OCI-LY3 (cell line): ENCODE measurements around the gene MPHOSPH10.

ENCODE experiments used
- H2AFZ ChIP-seq: fragments of 200-600, 300-600 bp; shearing (Covaris generic); 2 replicates; pipeline ENCODE4 v1.6.0; 2014; ENCODE audit warnings: antibody characterized with exemption, low read depth, low read length
- H3K27ac ChIP-seq: fragments of 200-600, 300-600 bp; sonication (generic); 2 replicates; pipeline ENCODE4 v1.5.1; 2014; ENCODE audit warnings: mild to moderate bottlenecking, low read length, moderate library complexity, mixed read lengths
- H3K27me3 ChIP-seq: fragments of 200-600, 300-600 bp; sonication (generic); 2 replicates; pipeline ENCODE4 v1.6.1; 2014; ENCODE audit warnings: low read depth, low read length, mixed read lengths
- H3K36me3 ChIP-seq: fragments of 200-600, 300-600 bp; sonication (generic); replicated peaks from 2 replicates; pipeline ENCODE3; 2014; ENCODE audit warnings: low read depth, low read length, mixed read lengths
- H3K4me1 ChIP-seq: fragments of 300-600, 200-600 bp; sonication (generic); 2 replicates; pipeline ENCODE4 v1.6.1; 2014; ENCODE audit warnings: low read length, mixed read lengths
- H3K4me2 ChIP-seq: fragments of 200-600, 300-600 bp; sonication (generic); 2 replicates; pipeline ENCODE4 v1.6.1; 2014; ENCODE audit warnings: low read length, mixed read lengths
- H3K4me3 ChIP-seq: fragments of 300-600, 200-600 bp; sonication (generic); 2 replicates; pipeline ENCODE4 v1.5.1; 2014; ENCODE audit warnings: antibody characterized with exemption, mild to moderate bottlenecking, low read length, moderate library complexity
- H3K79me2 ChIP-seq: fragments of 300-600, 200-600 bp; shearing (Covaris generic); 2 replicates; pipeline ENCODE4 v1.6.1; 2014; ENCODE audit warnings: mild to moderate bottlenecking, low read length, mixed read lengths
- H3K9ac ChIP-seq: fragments of 300-600, 200-600 bp; shearing (Covaris generic); 2 replicates; pipeline ENCODE4 v1.6.0; 2014; ENCODE audit warnings: mild to moderate bottlenecking, low read length, moderate library complexity
- H3K9me3 ChIP-seq: fragments of 200-600, 300-600 bp; shearing (Covaris generic); 2 replicates; pipeline ENCODE4 v1.6.1; 2014; ENCODE audit warnings: low read length, mixed read lengths; ENCODE audit not compliant: insufficient read depth
- H4K20me1 ChIP-seq: fragments of 200-600, 300-600 bp; sonication (generic); 2 replicates; pipeline ENCODE4 v1.6.1; 2016; ENCODE audit warnings: low read length, mixed read lengths; ENCODE audit not compliant: insufficient read depth
- EZH2phosphoT487 ChIP-seq: fragments of 200-600 bp; shearing (Covaris generic); IDR thresholded peaks from 2 replicates; pipeline ENCODE4 v1.6.1; 2018; ENCODE audit warnings: antibody characterized with exemption, mixed run types, low read depth
- TF ChIP-seq, protein P1 (sequence below): fragments of 200-600, 300-600 bp; sonication (generic); IDR thresholded peaks from 2 replicates; pipeline ENCODE4 v1.5.1; 2014; ENCODE audit warnings: antibody characterized with exemption, low read length, low read depth

The MPHOSPH10 gene

DNA sequence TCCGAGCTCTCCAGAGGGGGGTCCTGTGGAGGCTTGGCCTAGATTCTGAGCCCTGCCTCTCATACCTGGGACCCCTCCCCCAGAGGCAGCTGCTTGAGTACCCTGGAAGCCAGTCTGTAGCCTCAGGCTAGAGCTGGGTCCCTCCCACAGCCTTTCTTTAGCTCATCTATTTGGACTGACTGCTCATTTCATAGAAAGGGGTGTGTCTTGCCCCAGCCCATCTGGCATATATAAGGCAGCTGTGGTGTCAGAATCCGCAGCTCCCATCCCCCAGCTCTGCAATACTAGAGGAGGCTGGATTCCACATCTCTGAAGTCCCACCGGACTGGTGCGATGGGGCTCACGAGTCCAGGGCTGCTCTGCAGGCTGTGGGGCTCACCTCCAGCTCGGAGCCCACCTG, 26.1 kb downstream of the MPHOSPH10 start:
- Histone ChIP-seq H3K4me3 (no peak overlapping the region; the same call in 1 of the 2 replicates), H2AFZ (no peak overlapping the region), H3K4me1 (peaks cover 8% of the 10 kb centered on the region; the same call in 1 of the 2 replicates)

DNA sequence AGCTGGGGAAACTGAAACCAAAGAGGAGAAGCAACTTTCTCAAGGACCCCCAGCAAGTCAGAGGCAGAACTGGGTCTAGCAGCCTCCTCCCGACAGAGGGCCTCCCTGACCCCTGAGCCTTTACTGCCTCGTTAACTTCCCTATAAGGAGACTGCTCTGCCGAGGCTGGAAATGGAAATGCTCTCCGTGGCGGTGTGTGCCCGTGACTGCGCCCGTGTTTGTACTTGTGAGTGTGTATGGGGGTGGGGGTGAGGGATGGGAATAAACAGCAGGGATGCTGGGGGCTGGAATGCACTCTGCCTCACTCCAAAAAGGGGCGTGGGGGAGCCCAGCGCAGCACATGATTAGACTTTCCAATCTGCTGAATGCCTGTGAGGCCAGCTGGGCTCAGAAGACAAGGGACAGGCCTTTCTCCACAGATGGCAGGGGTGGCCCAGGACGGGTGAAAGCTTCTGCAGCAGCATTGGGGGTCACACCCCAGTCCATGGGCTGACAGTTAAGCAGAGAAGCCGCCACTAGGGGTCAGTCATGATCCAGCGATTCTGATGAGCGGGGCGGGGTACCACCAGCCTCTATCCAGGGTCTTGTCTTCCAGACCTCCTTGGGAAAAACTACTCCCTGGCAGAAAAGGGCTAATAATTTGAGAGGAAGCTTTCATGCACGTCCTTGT, 26.8 kb downstream of the MPHOSPH10 start:
- no peaks in the 10 kb centered on the region for H4K20me1 ChIP-seq
- H3K4me2 ChIP-seq: peak overlapping the region; percentile 67
- peak overlapping the region; percentile 65 for H3K4me3 ChIP-seq
- no peak overlapping the region for H3K9ac ChIP-seq
- H3K9me3 ChIP-seq: no peaks in the 10 kb centered on the region
- H3K36me3 ChIP-seq: no peaks in the 10 kb centered on the region
- no peaks in the 10 kb centered on the region for H3K79me2 ChIP-seq
- no peaks in the 10 kb centered on the region for H3K27me3 ChIP-seq
- H3K27ac ChIP-seq: no peak overlapping the region
- peak overlapping the region; percentile 72; the same call in 1 of the 2 replicates for H2AFZ ChIP-seq
- H3K4me1 ChIP-seq: peaks cover 8% of the 10 kb centered on the region; the same call in 1 of the 2 replicates
- no peak for TF ChIP-seq EZH2phosphoT487
- TF ChIP-seq, protein P1, sequence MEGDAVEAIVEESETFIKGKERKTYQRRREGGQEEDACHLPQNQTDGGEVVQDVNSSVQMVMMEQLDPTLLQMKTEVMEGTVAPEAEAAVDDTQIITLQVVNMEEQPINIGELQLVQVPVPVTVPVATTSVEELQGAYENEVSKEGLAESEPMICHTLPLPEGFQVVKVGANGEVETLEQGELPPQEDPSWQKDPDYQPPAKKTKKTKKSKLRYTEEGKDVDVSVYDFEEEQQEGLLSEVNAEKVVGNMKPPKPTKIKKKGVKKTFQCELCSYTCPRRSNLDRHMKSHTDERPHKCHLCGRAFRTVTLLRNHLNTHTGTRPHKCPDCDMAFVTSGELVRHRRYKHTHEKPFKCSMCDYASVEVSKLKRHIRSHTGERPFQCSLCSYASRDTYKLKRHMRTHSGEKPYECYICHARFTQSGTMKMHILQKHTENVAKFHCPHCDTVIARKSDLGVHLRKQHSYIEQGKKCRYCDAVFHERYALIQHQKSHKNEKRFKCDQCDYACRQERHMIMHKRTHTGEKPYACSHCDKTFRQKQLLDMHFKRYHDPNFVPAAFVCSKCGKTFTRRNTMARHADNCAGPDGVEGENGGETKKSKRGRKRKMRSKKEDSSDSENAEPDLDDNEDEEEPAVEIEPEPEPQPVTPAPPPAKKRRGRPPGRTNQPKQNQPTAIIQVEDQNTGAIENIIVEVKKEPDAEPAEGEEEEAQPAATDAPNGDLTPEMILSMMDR: peak; percentile 73

More for the DNA sequence above, 26.1 kb downstream of the MPHOSPH10 start:
- Histone ChIP-seq H3K27me3 (no peaks in the 10 kb centered on the region), H3K79me2 (no peaks in the 10 kb centered on the region), H3K4me2 (peak overlapping the region; percentile 67), H3K36me3 (no peaks in the 10 kb centered on the region), H3K27ac (no peak overlapping the region), H4K20me1 (no peaks in the 10 kb centered on the region), H3K9ac (no peak overlapping the region), H3K9me3 (no peaks in the 10 kb centered on the region)
- no peak for TF ChIP-seq EZH2phosphoT487
- TF ChIP-seq, protein P1: no peak

DNA sequence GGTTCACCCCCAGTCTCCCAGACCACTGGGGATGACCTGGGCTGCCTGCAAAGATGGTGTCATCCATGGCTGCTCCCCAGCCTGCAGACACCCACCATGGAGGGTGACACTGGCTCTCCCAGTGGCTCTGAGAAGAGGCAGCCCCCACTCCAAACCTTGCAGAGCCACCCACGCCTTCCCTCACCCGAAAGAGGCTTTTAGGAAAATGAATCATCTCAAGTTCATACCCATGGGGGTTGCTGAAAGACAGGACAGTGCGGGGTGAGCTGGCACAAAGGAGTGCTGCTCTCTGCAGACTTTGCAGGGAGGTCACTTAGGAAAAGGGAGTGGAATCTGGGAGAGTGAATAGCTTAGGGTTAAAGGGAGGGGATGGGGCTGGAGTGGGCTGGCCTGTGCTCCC, 36.4 kb downstream of the MPHOSPH10 start:
- no peaks in the 10 kb centered on the region for H3K9me3 ChIP-seq
- no peak overlapping the region for H3K4me3 ChIP-seq
- no peak overlapping the region for H2AFZ ChIP-seq
- no peaks in the 10 kb centered on the region for H4K20me1 ChIP-seq
- no peaks in the 10 kb centered on the region for H3K4me1 ChIP-seq
- no peak overlapping the region for H3K9ac ChIP-seq
- H3K4me2 ChIP-seq: no peak overlapping the region
- H3K27me3 ChIP-seq: no peaks in the 10 kb centered on the region
- no peaks in the 10 kb centered on the region for H3K36me3 ChIP-seq
- H3K27ac ChIP-seq: no peak overlapping the region
- TF ChIP-seq EZH2phosphoT487: no peak
- TF ChIP-seq, protein P1: no peak
- no peaks in the 10 kb centered on the region for H3K79me2 ChIP-seq

DNA sequence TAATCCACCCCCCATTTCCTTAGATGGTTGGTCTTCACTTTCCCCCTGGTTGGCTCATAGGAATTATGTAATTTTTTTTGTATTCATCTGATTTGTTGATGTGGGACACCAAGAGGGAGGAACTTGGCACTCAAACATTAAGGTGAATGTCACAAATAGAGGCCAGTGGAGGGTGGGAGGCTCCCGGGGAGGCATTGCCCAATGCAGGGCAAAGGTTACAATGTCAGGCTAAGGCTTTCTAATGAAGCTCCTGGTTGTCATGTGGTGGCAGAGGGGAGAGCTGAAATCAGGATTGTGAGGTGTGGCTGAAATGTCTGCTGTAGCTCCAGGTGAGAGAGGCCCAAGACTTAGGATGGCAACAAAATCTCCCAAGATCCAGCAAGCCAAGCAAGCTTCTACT, 42.7 kb downstream of the MPHOSPH10 start:
- no peak overlapping the region for H3K4me3 ChIP-seq
- H3K27ac ChIP-seq: no peak overlapping the region
- H3K27me3 ChIP-seq: no peaks in the 10 kb centered on the region
- H3K9ac ChIP-seq: no peak overlapping the region
- H2AFZ ChIP-seq: no peak overlapping the region
- TF ChIP-seq, protein P1: no peak
- no peak for TF ChIP-seq EZH2phosphoT487
- H3K79me2 ChIP-seq: no peaks in the 10 kb centered on the region
- H3K9me3 ChIP-seq: no peaks in the 10 kb centered on the region
- no peaks in the 10 kb centered on the region for H3K4me1 ChIP-seq
- no peak overlapping the region for H3K4me2 ChIP-seq
- no peaks in the 10 kb centered on the region for H3K36me3 ChIP-seq
- H4K20me1 ChIP-seq: no peaks in the 10 kb centered on the region
